HG03439 (cell line): ENCODE data around the gene ASPG.

Source experiments
- ATAC-seq: cut with Tn5 transposase; IDR thresholded peaks from one replicate; pipeline ENCODE4 v1.9.1; 2021; ENCODE audit warnings: mild to moderate bottlenecking, moderate library complexity; ENCODE audit not compliant: unreplicated experiment

ASPG gene

GRCh38 chr14:104115131-104115600 lies 29.7 kb downstream of the ASPG start:
- ATAC-seq, result no peak

GRCh38 chr14:104115691-104116287 lies 30.3 kb downstream of the ASPG start:
- ATAC-seq, result no peak

- no peak for ATAC-seq
Observed at GRCh38 chr14:104116288-104116755, 30.8 kb downstream of the ASPG start.

- ATAC-seq, result no peak
Observed at GRCh38 chr14:104116756-104117340, 31.3 kb downstream of the ASPG start.

DNA sequence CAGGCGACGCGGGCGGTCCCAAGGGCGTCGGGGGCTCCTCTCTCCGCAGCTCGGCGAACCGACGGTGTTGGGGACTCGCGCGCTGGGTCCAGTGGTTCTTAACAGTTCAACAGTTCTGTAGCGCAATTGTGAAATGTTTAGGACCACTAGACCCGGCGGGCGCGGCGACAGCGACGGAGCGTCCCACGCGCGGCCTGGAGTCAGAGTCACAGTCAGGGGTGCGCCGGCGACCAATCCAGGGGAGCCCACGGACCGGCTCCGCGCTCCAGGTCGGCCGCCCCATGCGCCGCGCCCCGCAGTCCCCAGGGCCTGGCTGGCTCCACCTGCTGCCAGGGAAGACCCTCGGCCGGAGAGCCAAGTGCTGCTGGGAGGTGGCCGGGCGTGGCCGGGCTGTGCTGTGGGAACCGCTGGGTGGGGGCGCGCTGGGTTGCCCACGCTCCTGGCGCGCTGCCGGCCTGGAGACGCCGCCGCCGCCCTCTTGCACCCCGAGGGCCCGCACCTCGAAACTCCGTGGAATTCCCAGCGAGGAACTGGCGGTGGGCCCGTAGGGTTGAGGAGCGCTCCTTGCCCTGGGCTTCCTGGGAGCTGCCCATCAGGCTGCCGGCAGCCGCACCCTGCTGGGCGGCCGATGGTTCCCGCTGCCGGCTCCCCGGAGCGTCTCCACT lies 32.0 kb downstream of the ASPG start:
- no peak for ATAC-seq

DNA sequence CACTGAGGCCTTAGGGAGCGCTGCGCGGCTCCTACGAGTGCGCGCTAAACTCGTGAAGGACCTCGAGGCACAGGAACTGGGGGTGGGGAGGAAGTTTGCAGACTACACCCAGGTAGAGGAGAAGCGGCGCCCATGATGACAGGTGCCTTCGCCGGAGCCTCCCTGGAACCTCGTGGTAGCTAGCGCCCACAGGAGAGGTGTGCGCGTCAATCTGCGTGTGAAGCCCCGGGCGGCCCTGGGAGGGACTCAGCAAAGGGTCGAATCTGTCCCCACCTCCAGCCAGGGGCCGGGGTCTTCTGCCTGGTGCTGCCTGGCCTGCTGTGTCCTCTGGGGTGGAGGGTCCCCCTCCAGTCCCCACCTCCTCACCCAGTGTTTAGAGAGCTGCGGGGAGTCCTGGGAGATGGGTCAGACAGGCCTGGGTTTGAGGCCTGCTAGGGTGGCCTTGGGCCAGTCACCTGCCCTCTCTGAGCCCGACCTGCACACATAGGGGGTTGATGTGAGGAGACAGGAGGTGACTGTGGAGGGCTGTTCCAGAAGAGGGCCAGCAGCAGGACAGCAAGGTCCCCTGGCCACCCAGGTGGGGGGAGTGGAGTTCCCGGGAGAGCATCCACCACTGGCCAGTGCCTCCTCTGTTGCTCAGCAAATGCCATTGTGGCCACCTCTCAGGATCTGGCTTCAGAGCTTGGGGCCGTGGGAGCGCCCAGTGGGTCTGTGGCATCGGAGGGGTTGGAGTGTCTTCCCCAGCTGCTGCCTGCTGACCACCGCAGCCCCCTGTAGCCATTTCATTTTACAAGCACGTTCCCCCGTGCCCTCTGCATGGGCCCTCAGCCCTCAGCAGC lies 32.7 kb downstream of the ASPG start:
- no peak for ATAC-seq

DNA sequence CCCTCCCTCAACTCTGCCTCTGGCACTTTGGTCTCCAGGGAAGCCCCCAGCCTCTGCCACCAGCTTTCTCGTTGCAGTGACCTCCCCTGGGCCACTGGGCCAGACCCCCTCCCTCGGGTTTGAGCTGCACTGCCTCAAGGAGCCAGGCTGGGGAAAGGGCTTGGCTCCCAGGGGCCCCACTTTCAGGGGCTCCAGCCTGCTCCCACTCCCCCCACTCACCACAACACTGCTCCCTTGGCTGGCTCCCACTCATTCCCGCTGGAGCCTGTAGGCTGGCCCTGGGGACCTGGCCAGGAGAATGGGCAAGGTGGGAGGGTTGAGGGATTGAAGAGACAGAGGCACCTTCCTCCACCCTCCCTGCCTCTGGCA lies 33.6 kb downstream of the ASPG start:
- ATAC-seq, result no peak

DNA sequence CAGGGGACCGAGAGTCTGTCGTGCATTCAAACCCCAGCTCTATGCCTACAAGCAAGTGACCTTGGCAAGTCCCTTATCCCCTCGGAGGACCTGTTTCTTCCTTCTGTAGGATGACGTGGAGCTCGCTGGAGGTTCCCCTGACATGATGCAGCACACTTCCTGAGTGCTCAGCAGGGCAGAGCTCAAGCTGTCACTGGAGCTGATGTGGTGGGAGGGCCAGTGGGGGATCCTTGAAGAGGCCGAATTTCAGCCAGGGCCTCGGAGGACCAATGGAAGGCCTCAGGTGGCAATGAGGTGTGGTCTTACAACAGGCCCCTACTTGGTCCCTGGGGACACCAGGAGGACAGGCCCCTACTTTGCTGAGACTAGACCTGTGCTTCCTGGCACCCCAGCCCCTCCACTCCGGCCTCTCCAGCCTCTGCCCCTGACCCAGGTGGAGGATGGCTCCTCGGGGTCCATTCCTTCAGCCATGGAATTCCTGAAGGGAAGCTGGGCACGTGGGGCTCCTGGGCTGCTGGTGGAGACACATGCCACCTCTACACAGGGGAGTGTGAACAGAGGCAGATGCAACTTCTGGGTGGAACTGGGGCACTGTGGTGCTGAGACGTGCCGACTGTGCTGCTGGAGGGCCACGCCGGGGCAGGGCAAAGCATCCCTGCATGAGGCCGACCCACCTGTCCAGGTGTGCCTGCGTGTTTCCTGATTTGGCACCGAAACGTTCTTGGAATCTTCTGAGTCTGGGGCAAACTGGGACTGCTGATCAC lies 34.2 kb downstream of the ASPG start:
- ATAC-seq, result no peak

- no peak for ATAC-seq
Observed at GRCh38 chr14:104120281-104120741, 34.8 kb downstream of the ASPG start.

GRCh38 chr14:104121142-104121541 lies 35.6 kb downstream of the ASPG start:
- ATAC-seq, result no peak

DNA sequence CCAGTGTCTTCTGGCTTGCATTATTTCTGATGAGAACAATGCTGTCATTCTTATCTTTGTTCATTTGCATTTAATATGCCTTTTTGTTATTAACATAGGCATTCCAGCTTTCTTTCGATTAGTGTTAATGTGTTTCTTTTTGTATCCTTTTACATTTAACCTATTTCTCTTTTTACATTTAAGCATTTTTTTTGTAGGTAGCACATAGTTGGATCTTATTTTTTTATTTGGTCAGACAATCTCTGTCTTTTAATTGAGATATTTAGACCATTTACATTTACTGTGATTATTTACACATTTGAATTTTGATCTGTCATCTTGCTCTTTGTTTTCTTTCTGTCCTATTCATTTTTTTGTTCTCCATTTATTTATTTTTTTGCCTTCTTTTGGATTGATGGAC lies 38.4 kb downstream of the ASPG start:
- ATAC-seq, result no peak

DNA sequence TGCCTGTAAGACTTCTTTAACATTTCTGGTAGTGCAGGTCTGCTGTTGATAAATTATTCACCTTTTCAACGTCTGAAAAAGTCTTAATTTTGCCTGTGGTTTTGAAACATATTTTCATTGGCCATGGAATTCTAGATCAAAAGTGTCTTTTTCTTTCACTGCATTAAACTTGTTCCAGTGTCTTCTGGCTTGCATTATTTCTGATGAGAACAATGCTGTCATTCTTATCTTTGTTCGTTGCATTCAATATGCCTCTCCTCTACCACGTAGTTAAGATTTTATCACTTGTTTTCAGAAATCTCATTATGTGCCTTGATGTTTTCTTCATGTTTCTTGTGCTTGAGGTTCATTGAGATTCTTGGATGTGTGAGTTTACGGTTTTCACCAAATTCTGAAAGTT lies 39.5 kb downstream of the ASPG start:
- no peak for ATAC-seq

DNA sequence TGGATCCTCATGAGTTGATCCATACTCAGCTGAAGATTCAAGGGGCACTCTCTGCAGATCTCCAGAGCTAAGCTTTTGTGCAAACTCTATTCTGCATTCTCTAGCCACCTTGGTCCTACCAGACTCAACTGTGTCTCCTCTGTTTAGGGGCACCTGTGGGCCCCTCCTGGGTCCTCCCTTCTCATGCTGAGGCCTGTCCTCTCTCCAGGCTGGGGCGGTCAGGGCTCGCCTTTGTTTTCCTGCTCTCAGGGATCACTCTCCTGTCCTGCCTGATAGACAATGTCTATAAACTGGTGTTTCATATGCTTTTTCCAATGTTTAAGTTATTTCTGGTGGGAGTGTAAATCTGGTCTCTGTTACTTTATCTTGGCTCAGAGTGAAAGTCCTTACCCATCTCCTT lies 41.3 kb downstream of the ASPG start:
- no peak for ATAC-seq

DNA sequence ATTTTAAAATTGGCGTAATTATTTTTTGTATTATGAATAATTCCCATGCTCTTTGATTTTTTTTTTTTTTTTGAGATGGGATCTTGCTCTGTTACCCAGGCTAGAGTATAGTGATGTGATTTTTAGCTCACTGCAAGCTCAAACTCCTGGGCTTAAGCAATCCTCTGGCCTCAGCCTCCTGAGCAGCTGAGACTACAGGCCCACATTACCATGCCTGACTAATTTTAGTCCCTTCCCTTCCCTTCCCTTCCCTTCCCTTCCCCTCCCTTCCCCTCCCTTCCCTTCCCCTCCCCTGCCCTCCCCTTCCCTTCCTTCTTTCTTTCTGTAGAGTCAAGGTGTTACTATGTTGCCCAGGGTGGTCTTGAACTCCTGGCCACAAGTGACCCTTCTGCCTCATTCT lies 43.5 kb downstream of the ASPG start:
- no peak for ATAC-seq

GRCh38 chr14:104129556-104129955 lies 44.1 kb downstream of the ASPG start:
- ATAC-seq, result no peak

GRCh38 chr14:104130974-104131651 lies 45.6 kb downstream of the ASPG start:
- ATAC-seq, result no peak

DNA sequence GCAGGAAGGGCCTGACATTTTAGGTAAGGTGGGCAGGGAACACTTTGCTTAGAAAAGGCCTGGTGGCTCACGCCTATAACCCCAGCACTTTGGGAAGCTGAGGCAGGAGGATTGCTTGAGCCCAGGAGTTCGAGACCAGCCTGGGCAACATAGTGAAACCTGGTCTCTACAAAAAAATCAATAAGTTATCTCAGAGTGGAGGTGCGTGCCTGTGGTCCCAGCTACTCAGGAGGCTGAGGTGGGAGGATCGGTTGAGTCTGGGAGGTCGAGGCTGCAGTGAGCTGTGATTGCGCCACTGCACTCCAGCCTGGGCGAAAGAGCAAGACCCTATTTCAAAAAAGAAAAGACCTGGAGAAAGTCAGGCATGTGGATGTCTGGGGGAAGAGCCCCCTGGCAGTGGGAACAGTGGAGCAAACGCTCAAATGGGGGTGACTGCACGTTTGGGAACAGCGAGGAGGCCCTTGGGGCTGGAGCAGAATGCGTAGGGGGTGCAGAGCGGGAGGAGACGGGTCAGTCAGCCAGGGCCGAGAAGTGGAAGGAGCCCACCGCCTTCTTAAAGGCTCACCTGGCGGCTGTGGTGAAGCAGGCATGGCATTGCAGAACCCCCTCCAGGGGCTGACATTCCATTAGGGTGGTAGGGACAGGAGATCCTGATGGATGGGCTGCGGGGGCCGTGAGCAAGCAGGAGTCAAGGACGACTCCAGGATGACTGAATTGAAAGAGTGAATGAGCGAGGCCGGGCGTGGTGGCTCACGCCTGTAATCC lies 46.6 kb downstream of the ASPG start:
- ATAC-seq, result no peak

- ATAC-seq, result no peak
Observed at GRCh38 chr14:104132981-104133380, 47.5 kb downstream of the ASPG start.

- no peak for ATAC-seq
Observed at GRCh38 chr14:104133496-104133895, 48.0 kb downstream of the ASPG start.
